ENCODE data around the gene MPV17L2. TPM values are rescaled to one million over a fixed set of nuclear protein-coding genes. Genes with fewer than 3 reads are reported as not detected.
"Not testable (repeated sequence)": the region's sequence is repeated elsewhere in the genome, so short reads cannot be mapped to it uniquely, and the experiment has no call there.

The MPV17L2 gene
- polyA plus RNA-seq, 2 donors, result 7.4 to 12.0 TPM

DNA sequence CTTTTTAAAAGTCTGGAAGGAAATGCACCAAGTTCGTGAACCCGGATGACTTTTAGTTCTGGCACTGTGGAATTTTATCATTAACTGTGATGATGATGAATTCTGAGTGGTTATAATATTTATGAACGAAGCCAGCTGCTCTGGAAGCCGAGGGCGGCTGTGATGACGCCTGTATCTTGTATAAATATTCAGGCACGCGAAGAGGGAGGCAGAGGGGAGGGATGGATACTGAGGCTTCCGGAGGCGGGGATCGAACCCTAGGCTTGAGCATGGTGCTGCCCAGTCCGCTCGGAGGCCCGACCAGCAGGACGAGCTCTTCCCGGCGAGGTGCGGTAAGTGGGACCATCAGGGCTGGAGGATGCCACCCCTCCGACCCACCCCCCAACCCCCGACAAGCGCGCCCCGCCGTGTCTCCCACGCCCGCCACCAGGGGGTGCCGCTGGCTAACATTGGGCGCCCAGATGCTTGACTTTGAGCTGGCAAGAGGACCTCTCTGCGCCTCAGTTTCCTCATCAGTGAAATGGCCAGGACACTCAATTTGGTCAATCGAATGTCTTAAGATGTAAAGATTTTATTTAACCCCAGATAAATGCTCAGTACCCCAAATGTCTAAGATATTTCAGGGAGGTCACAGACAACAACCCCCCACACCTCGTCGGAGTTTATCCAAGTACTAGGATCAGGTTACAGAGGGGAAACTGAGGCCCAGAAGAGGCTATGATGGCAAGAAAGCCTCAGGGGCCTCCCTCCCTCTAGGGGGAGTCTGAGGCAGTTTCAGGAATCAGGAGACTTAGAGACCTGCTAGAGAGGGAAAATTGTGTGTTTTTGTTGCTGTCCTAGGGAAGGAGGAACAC lies 15.3 kb downstream of the MPV17L2 start:
- WGBS, 2 donors, result 16 to 20% methylated on average over 32 of the region's 32 CpGs

DNA sequence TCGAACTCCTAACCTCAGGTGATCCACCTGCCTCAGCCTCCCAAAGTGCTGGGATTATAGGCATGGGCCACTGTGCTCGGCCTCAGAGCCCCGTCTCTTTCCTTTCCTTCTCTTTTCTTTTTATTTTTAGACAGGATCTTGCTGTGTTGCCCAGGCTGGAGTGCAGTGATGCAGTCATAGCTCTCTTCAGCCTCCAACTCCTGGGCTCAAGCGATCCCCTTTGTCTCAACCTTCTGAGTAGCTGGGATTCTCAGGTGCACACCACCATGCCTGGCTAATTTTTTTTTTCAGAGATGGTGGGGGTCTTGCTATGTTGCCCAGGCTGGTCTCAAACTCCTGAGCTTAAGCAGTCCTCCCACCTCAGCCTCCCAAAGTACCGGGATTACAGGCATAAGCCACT lies 16.9 kb downstream of the MPV17L2 start:
- 84 to 86% methylated on average over 4 to 5 of the region's 5 CpGs for WGBS, 2 donors
- not testable (repeated sequence) for H3K36me3 ChIP-seq (ENCODE audit: control insufficient read depth in 2 of 2, insufficient read depth in 2 of 2, low read length in 1 of 2); H3K27ac ChIP-seq (ENCODE audit: low read depth in 2 of 2, low read length in 1 of 2); H3K9me3 ChIP-seq (ENCODE audit: control insufficient read depth in 2 of 2, insufficient read depth in 1 of 2, low read depth in 1 of 2, low read length in 1 of 2); H3K27me3 ChIP-seq (ENCODE audit: control insufficient read depth in 1 of 2, insufficient read depth in 2 of 2, low read length in 2 of 2); H3K4me1 ChIP-seq (ENCODE audit: control insufficient read depth in 2 of 2, insufficient read depth in 2 of 2, low read length in 1 of 2); H3K4me3 ChIP-seq (ENCODE audit: low read depth in 1 of 2, low read length in 2 of 2)

More for the DNA sequence above, 15.3 kb downstream of the MPV17L2 start:
- Histone ChIP-seq H3K36me3 (ENCODE audit: control insufficient read depth in 2 of 2, insufficient read depth in 2 of 2, low read length in 1 of 2) (no peaks in the 10 kb centered on the region), H3K27ac (ENCODE audit: low read depth in 2 of 2, low read length in 1 of 2) (peak overlapping the region; percentile 6 to 15), H3K4me3 (ENCODE audit: low read depth in 1 of 2, low read length in 2 of 2) (no peak overlapping the region), H3K9me3 (ENCODE audit: control insufficient read depth in 2 of 2, insufficient read depth in 1 of 2, low read depth in 1 of 2, low read length in 1 of 2) (no peaks in the 10 kb centered on the region), H3K27me3 (ENCODE audit: control insufficient read depth in 1 of 2, insufficient read depth in 2 of 2, low read length in 2 of 2) (no peaks in the 10 kb centered on the region), H3K4me1 (ENCODE audit: control insufficient read depth in 2 of 2, insufficient read depth in 2 of 2, low read length in 1 of 2) (peaks cover 2 to 4% of the 10 kb centered on the region in 2 donors)

DNA sequence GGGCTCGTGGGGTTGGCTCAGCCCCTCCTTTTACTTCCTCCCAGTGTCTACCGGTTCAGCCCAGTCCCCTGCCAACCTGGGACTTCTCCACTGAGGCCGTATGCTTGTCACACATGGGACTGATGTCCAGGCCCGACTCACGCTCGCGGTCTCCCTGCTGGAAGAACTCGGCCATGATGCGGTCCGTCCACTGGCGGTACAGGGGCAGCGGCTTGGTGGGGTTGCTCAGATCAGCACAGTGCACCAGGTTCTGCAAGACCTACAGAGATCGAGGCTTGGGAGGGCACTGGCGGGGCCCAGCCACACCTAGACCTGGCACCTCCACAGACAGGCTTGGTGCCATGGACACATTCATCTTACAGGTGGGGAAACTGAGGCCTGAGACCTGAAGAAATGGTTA lies 18.7 kb downstream of the MPV17L2 start:
- H3K27me3 ChIP-seq (ENCODE audit: control insufficient read depth in 1 of 2, insufficient read depth in 2 of 2, low read length in 2 of 2), result no peaks in the 10 kb centered on the region
- no peak overlapping the region for H3K4me3 ChIP-seq (ENCODE audit: low read depth in 1 of 2, low read length in 2 of 2)
- H3K36me3 ChIP-seq (ENCODE audit: control insufficient read depth in 2 of 2, insufficient read depth in 2 of 2, low read length in 1 of 2), result no peaks in the 10 kb centered on the region
- WGBS, 2 donors, result 77 to 78% methylated on average over 14 of the region's 14 CpGs
- H3K9me3 ChIP-seq (ENCODE audit: control insufficient read depth in 2 of 2, insufficient read depth in 1 of 2, low read depth in 1 of 2, low read length in 1 of 2), result no peaks in the 10 kb centered on the region
- no peak overlapping the region for H3K27ac ChIP-seq (ENCODE audit: low read depth in 2 of 2, low read length in 1 of 2)
- H3K4me1 ChIP-seq (ENCODE audit: control insufficient read depth in 2 of 2, insufficient read depth in 2 of 2, low read length in 1 of 2), result no peaks in the 10 kb centered on the region

DNA sequence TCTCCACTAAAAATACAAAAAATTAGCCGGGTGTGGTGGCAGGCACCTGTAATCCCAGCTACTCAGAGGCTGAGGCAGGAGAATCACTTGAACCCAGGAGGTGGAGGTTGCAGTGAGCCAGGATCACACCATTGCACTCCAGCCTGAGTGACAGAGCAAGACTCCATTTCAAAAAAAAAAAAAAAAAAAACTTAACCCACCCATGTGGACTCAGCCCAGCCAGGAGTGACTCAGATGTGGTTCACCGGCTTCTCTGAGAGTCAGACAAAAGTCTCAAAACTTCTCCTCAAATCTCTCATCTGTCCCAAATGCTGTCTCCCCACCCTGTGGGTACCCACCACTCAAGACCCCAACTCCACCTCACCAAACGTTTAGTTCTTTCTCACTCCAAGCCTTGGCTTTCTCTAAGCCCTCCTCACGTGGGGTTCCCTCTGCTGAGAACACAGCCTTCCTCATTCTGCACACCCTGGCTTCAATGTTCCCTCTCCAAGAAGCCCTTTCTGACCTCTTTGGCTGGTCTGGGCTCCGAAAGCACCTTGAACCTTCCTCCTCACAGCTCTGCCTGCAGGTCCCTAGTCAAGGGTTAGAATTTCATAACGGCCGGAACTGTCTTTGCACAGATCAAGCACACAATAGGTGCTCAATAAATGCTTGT lies 21.9 kb downstream of the MPV17L2 start:
- Histone ChIP-seq H3K36me3 (ENCODE audit: control insufficient read depth in 2 of 2, insufficient read depth in 2 of 2, low read length in 1 of 2) (no peaks in the 10 kb centered on the region), H3K9me3 (ENCODE audit: control insufficient read depth in 2 of 2, insufficient read depth in 1 of 2, low read depth in 1 of 2, low read length in 1 of 2) (no peaks in the 10 kb centered on the region), H3K27me3 (ENCODE audit: control insufficient read depth in 1 of 2, insufficient read depth in 2 of 2, low read length in 2 of 2) (no peaks in the 10 kb centered on the region), H3K4me3 (ENCODE audit: low read depth in 1 of 2, low read length in 2 of 2) (no peak overlapping the region), H3K27ac (ENCODE audit: low read depth in 2 of 2, low read length in 1 of 2) (no peak overlapping the region), H3K4me1 (ENCODE audit: control insufficient read depth in 2 of 2, insufficient read depth in 2 of 2, low read length in 1 of 2) (no peaks in the 10 kb centered on the region)
- WGBS, 2 donors, result 53 to 59% methylated on average over 7 of the region's 7 CpGs

DNA sequence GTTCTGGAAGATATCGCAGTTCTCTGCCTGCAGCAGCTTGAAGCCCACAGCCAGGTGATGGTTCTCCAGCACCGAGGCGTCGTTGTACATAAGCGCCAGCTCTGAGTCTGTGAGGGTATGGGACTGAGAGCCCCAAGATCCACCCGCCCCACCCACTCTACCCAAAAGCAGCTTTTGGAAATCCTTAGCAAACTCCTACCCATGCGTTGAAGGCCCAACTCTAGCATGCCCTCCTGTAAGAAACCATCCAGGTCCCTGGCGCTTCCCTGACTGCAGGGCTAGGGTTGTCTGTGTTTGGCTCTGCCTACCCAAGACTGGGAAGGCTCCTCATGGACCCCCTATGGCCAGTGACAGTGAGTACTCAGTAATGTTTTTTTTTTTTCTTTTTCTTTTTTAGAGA lies 23.8 kb downstream of the MPV17L2 start:
- H3K27ac ChIP-seq (ENCODE audit: low read depth in 2 of 2, low read length in 1 of 2), result no peak overlapping the region
- H3K4me1 ChIP-seq (ENCODE audit: control insufficient read depth in 2 of 2, insufficient read depth in 2 of 2, low read length in 1 of 2), result no peaks in the 10 kb centered on the region
- no peaks in the 10 kb centered on the region for H3K27me3 ChIP-seq (ENCODE audit: control insufficient read depth in 1 of 2, insufficient read depth in 2 of 2, low read length in 2 of 2)
- H3K36me3 ChIP-seq (ENCODE audit: control insufficient read depth in 2 of 2, insufficient read depth in 2 of 2, low read length in 1 of 2), result no peaks in the 10 kb centered on the region
- 93% methylated on average over 8 of the region's 8 CpGs for WGBS, 2 donors
- no peaks in the 10 kb centered on the region for H3K9me3 ChIP-seq (ENCODE audit: control insufficient read depth in 2 of 2, insufficient read depth in 1 of 2, low read depth in 1 of 2, low read length in 1 of 2)
- H3K4me3 ChIP-seq (ENCODE audit: low read depth in 1 of 2, low read length in 2 of 2), result no peak overlapping the region

DNA sequence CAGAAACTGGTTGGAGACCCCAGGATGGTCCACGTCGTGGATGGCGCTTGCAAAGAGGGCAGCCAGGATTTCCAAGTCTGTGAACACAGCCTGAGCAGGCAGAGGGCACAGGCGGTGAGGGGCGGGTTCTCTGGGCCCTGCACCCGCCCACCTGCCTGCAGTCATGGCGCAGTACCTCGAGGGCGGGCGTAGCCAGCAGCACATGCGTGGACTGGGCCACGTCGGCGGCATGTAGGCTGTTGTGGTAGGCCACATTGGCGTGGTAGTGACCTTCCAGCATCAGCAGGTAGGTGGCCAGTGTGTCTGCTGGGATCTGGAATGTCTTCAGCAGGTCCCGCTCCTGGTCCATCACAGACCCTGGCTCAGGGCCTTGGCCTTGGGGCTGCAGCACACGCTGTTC lies 25.1 kb downstream of the MPV17L2 start:
- Histone ChIP-seq H3K4me3 (ENCODE audit: low read depth in 1 of 2, low read length in 2 of 2) (no peak overlapping the region), H3K27ac (ENCODE audit: low read depth in 2 of 2, low read length in 1 of 2) (no peak overlapping the region), H3K9me3 (ENCODE audit: control insufficient read depth in 2 of 2, insufficient read depth in 1 of 2, low read depth in 1 of 2, low read length in 1 of 2) (no peaks in the 10 kb centered on the region), H3K4me1 (ENCODE audit: control insufficient read depth in 2 of 2, insufficient read depth in 2 of 2, low read length in 1 of 2) (no peaks in the 10 kb centered on the region), H3K36me3 (ENCODE audit: control insufficient read depth in 2 of 2, insufficient read depth in 2 of 2, low read length in 1 of 2) (no peaks in the 10 kb centered on the region), H3K27me3 (ENCODE audit: control insufficient read depth in 1 of 2, insufficient read depth in 2 of 2, low read length in 2 of 2) (no peaks in the 10 kb centered on the region)
- 71 to 77% methylated on average over 17 of the region's 17 CpGs for WGBS, 2 donors

DNA sequence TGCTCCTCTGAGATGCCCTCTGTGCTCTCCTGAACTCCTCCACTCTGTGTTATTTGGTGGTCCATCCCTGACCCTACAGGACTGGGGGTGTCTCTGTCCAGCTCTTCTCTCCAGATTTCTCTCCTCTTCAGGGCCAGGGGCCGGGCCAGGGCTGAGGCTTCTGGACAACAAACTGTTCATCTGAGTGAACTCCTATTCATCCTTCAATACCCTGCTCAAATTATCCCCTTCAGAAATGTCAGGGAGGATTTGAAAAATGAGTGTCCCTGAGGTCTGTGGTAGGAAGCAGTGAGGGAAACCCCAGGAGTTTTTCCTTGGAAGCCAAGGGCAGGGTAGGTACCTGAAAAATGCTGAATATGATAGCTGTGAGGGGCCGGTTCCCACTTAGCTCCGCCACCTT lies 25.6 kb downstream of the MPV17L2 start:
- Histone ChIP-seq H3K36me3 (ENCODE audit: control insufficient read depth in 2 of 2, insufficient read depth in 2 of 2, low read length in 1 of 2) (no peaks in the 10 kb centered on the region), H3K27ac (ENCODE audit: low read depth in 2 of 2, low read length in 1 of 2) (no peak overlapping the region), H3K4me3 (ENCODE audit: low read depth in 1 of 2, low read length in 2 of 2) (no peak overlapping the region), H3K27me3 (ENCODE audit: control insufficient read depth in 1 of 2, insufficient read depth in 2 of 2, low read length in 2 of 2) (no peaks in the 10 kb centered on the region), H3K9me3 (ENCODE audit: control insufficient read depth in 2 of 2, insufficient read depth in 1 of 2, low read depth in 1 of 2, low read length in 1 of 2) (no peaks in the 10 kb centered on the region), H3K4me1 (ENCODE audit: control insufficient read depth in 2 of 2, insufficient read depth in 2 of 2, low read length in 1 of 2) (no peaks in the 10 kb centered on the region)
- 81 to 85% methylated on average over 3 of the region's 3 CpGs for WGBS, 2 donors

DNA sequence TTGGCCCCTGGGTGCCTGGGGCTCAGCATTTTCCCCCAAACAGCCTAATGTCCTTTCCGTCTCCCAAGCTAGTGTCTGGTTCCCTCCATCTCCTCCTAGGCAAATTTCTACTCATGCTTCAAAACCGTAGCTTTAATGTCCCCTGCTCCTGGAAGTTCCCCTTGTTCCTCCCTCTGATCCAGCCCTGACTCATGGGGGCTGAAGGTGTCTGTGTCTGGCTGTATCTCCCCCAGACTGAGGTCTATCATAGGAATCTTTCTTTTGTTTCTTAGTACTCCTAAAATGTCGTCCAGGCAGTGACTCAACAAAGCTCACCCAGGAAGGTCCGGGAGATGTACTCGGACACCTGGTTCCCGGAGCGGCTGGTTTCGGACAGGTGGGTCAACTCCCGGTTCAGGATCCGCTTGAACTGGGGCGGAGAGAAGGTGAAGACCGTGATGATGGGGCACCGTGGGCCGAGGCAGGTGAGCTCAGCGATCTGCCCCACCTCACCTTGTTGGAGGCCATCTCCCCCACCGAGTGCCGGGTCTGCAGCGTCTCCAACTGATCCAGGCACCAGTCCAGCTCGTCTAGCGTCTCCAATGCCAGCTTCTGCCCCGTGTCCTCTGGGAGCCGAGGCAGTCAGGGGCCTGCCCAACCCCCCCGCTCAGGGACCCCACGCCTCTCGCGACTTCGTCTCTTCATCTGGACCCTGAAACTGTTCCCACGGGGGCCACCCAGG lies 27.1 kb downstream of the MPV17L2 start:
- no peaks in the 10 kb centered on the region for H3K9me3 ChIP-seq (ENCODE audit: control insufficient read depth in 2 of 2, insufficient read depth in 1 of 2, low read depth in 1 of 2, low read length in 1 of 2)
- H3K4me3 ChIP-seq (ENCODE audit: low read depth in 1 of 2, low read length in 2 of 2), result no peak overlapping the region
- 57% methylated on average over 28 of the region's 28 CpGs for WGBS, 2 donors
- H3K4me1 ChIP-seq (ENCODE audit: control insufficient read depth in 2 of 2, insufficient read depth in 2 of 2, low read length in 1 of 2), result peaks cover 5 to 6% of the 10 kb centered on the region in 2 donors
- peaks cover 0 to 2% of the 10 kb centered on the region in 2 donors for H3K27me3 ChIP-seq (ENCODE audit: control insufficient read depth in 1 of 2, insufficient read depth in 2 of 2, low read length in 2 of 2)
- H3K36me3 ChIP-seq (ENCODE audit: control insufficient read depth in 2 of 2, insufficient read depth in 2 of 2, low read length in 1 of 2), result no peaks in the 10 kb centered on the region
- no peak overlapping the region for H3K27ac ChIP-seq (ENCODE audit: low read depth in 2 of 2, low read length in 1 of 2)

DNA sequence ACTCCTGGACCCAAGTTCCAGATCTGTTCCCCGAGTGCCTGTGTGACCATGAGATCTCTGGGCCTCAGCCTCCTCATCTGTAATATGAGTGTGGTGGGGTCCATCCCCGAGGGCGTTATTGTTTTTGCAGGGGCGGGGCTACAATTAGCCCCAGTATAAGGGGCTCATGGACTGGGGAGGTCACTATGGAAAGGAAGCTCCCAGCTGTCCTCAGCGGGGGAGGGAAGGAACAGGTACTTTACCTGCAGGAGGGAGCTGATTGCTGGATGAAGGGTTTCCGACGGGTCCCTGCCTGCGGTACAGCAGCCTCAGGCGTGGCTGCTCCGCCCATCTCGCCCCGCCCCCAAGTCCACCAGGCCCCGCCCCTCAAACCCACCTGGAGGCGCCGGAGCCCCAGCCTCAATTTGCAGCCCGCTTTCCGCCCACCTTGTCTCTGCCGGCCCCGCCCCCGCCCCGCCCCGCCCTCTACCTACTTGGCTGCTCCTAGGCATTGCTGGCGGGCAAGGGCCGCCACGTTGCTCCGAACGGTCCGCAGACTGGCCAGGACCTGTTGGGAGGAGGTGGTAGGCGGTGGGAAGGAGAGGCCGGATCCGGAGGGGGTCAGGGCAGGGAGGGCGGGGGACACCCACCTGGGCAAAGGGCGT lies 27.7 kb downstream of the MPV17L2 start:
- no peaks in the 10 kb centered on the region for H3K9me3 ChIP-seq (ENCODE audit: control insufficient read depth in 2 of 2, insufficient read depth in 1 of 2, low read depth in 1 of 2, low read length in 1 of 2)
- peaks cover 0 to 7% of the 10 kb centered on the region in 2 donors for H3K27me3 ChIP-seq (ENCODE audit: control insufficient read depth in 1 of 2, insufficient read depth in 2 of 2, low read length in 2 of 2)
- no peak overlapping the region for H3K4me3 ChIP-seq (ENCODE audit: low read depth in 1 of 2, low read length in 2 of 2)
- no peak overlapping the region for H3K27ac ChIP-seq (ENCODE audit: low read depth in 2 of 2, low read length in 1 of 2)
- H3K36me3 ChIP-seq (ENCODE audit: control insufficient read depth in 2 of 2, insufficient read depth in 2 of 2, low read length in 1 of 2), result no peaks in the 10 kb centered on the region
- WGBS, 2 donors, result 7 to 8% methylated on average over 25 to 33 of the region's 33 CpGs
- peaks cover 5 to 7% of the 10 kb centered on the region in 2 donors for H3K4me1 ChIP-seq (ENCODE audit: control insufficient read depth in 2 of 2, insufficient read depth in 2 of 2, low read length in 1 of 2)
